KMS-11 (cell line): ENCODE results near the gene PDZD7.

Source experiments
- H2AFZ ChIP-seq: fragments of 200-600 bp; sonication (generic); 2 replicates; pipeline ENCODE4 v1.6.1; 2016; ENCODE audit warnings: antibody characterized with exemption, mixed run types, low read depth
- H3K27ac ChIP-seq: fragments of 200-600 bp; sonication (generic); 2 replicates; pipeline ENCODE4 v1.6.1; 2016; ENCODE audit warnings: mild to moderate bottlenecking, mixed run types
- H3K27me3 ChIP-seq: fragments of 200-600 bp; sonication (generic); 2 replicates; pipeline ENCODE4 v1.6.1; 2017; ENCODE audit warnings: mild to moderate bottlenecking, low read depth, mixed run types, moderate library complexity; ENCODE audit not compliant: insufficient read depth
- H3K36me3 ChIP-seq: fragments of 200-600 bp; sonication (generic); 2 replicates; pipeline ENCODE4 v1.6.1; 2017; ENCODE audit warnings: mild to moderate bottlenecking, mixed run types; ENCODE audit not compliant: insufficient read depth
- H3K4me1 ChIP-seq: fragments of 200-600 bp; sonication (generic); 2 replicates; pipeline ENCODE4 v1.6.1; 2016; ENCODE audit warnings: mild to moderate bottlenecking, low read depth, mixed run types; ENCODE audit not compliant: poor library complexity, severe bottlenecking
- H3K4me2 ChIP-seq: fragments of 200-600 bp; sonication (generic); 2 replicates; pipeline ENCODE4 v1.7.0; 2016; ENCODE audit warnings: mild to moderate bottlenecking, mixed run types
- H3K4me3 ChIP-seq: fragments of 200-600 bp; sonication (generic); IDR thresholded peaks from 2 replicates; pipeline ENCODE4 v1.6.1; 2017; ENCODE audit warnings: low read depth, low read length, mixed read lengths; ENCODE audit not compliant: insufficient read depth
- H3K79me2 ChIP-seq: fragments of 200-600 bp; sonication (generic); 2 replicates; pipeline ENCODE4 v1.6.1; 2016; ENCODE audit warnings: low read depth, mixed run types; ENCODE audit not compliant: insufficient read depth
- H3K9ac ChIP-seq: fragments of 200-600 bp; sonication (generic); 2 replicates; pipeline ENCODE4 v1.6.1; 2016; ENCODE audit warnings: mild to moderate bottlenecking, mixed run types
- H4K20me1 ChIP-seq: fragments of 200-600 bp; sonication (generic); 2 replicates; pipeline ENCODE4 v1.6.1; 2016; ENCODE audit warnings: mild to moderate bottlenecking, mixed run types; ENCODE audit not compliant: insufficient read depth
- TF ChIP-seq, protein P1 (sequence below): fragments of 200-600 bp; sonication (generic); conservative IDR thresholded peaks from 2 replicates; pipeline ENCODE4 v1.6.1; 2017; ENCODE audit warnings: low read depth, mild to moderate bottlenecking, antibody characterized with exemption, low read length, moderate library complexity, mixed read lengths

PDZD7 gene

GRCh38 chr10:100985336-100985735 lies 45.6 kb downstream of the PDZD7 start:
- Histone ChIP-seq H3K4me3 (no peak overlapping the region), H3K27me3 (no peaks in the 10 kb centered on the region), H3K9ac (no peak overlapping the region), H3K4me2 (no peak overlapping the region), H3K27ac (no peak overlapping the region), H4K20me1 (no peaks in the 10 kb centered on the region), H2AFZ (no peak overlapping the region), H3K4me1 (peaks cover 26% of the 10 kb centered on the region), H3K36me3 (no peaks in the 10 kb centered on the region; the same call in 1 of the 2 replicates), H3K79me2 (peaks cover 31% of the 10 kb centered on the region)
- TF ChIP-seq, protein P1, sequence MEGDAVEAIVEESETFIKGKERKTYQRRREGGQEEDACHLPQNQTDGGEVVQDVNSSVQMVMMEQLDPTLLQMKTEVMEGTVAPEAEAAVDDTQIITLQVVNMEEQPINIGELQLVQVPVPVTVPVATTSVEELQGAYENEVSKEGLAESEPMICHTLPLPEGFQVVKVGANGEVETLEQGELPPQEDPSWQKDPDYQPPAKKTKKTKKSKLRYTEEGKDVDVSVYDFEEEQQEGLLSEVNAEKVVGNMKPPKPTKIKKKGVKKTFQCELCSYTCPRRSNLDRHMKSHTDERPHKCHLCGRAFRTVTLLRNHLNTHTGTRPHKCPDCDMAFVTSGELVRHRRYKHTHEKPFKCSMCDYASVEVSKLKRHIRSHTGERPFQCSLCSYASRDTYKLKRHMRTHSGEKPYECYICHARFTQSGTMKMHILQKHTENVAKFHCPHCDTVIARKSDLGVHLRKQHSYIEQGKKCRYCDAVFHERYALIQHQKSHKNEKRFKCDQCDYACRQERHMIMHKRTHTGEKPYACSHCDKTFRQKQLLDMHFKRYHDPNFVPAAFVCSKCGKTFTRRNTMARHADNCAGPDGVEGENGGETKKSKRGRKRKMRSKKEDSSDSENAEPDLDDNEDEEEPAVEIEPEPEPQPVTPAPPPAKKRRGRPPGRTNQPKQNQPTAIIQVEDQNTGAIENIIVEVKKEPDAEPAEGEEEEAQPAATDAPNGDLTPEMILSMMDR: no peak

GRCh38 chr10:100984672-100985177 lies 46.2 kb downstream of the PDZD7 start:
- H3K4me1 ChIP-seq: peaks cover 24% of the 10 kb centered on the region
- H3K27ac ChIP-seq: no peak overlapping the region
- TF ChIP-seq, protein P1: no peak
- no peak overlapping the region for H3K9ac ChIP-seq
- no peaks in the 10 kb centered on the region for H3K27me3 ChIP-seq
- H3K79me2 ChIP-seq: peaks cover 25% of the 10 kb centered on the region
- H2AFZ ChIP-seq: no peak overlapping the region
- H4K20me1 ChIP-seq: no peaks in the 10 kb centered on the region
- no peak overlapping the region for H3K4me3 ChIP-seq
- H3K36me3 ChIP-seq: no peaks in the 10 kb centered on the region; the same call in 1 of the 2 replicates
- no peak overlapping the region for H3K4me2 ChIP-seq

- H3K27ac ChIP-seq: no peak overlapping the region
Observed at GRCh38 chr10:100983868-100984671, 46.9 kb downstream of the PDZD7 start.

GRCh38 chr10:100982916-100983830 lies 47.8 kb downstream of the PDZD7 start:
- no peaks in the 10 kb centered on the region for H3K36me3 ChIP-seq
- H3K4me1 ChIP-seq: peaks cover 9% of the 10 kb centered on the region
- H3K9ac ChIP-seq: no peak overlapping the region
- H3K27me3 ChIP-seq: no peaks in the 10 kb centered on the region
- no peak overlapping the region for H3K4me2 ChIP-seq
- no peak overlapping the region for H3K27ac ChIP-seq
- peaks cover 9% of the 10 kb centered on the region for H3K79me2 ChIP-seq
- no peak overlapping the region for H3K4me3 ChIP-seq
- TF ChIP-seq, protein P1: no peak
- no peaks in the 10 kb centered on the region for H4K20me1 ChIP-seq
- no peak overlapping the region for H2AFZ ChIP-seq

More at GRCh38 chr10:100983868-100984671, 46.9 kb downstream of the PDZD7 start:
- Histone ChIP-seq H3K4me2 (no peak overlapping the region), H2AFZ (no peak overlapping the region), H3K36me3 (no peaks in the 10 kb centered on the region), H3K4me3 (no peak overlapping the region), H3K4me1 (peaks cover 18% of the 10 kb centered on the region), H3K79me2 (peaks cover 18% of the 10 kb centered on the region), H3K27me3 (no peaks in the 10 kb centered on the region), H4K20me1 (no peaks in the 10 kb centered on the region), H3K9ac (no peak overlapping the region)
- TF ChIP-seq, protein P1: no peak
